Mononuclear cell (primary cell): ENCODE results near the gene EGF. TPM values are rescaled to one million over a fixed set of nuclear protein-coding genes. Genes with fewer than 3 reads are reported as not detected.

Experiments
- H3K27me3 ChIP-seq: 2 replicates; pipeline ENCODE4 v1.6.0; 2011; ENCODE audit warnings: low read length, control low read depth; ENCODE audit not compliant: insufficient read depth
- H3K4me1 ChIP-seq: 2 replicates; pipeline ENCODE4 v1.5.1; 2011; ENCODE audit warnings: mild to moderate bottlenecking, low read length, control low read depth; ENCODE audit not compliant: insufficient read depth
- H3K4me3 ChIP-seq: 2 replicates; pipeline ENCODE4 v1.5.1; 2011; ENCODE audit warnings: mild to moderate bottlenecking, low read length, moderate library complexity
- H3K9me3 ChIP-seq: 2 replicates; pipeline ENCODE4 v1.5.1; 2011; ENCODE audit warnings: low read depth, mild to moderate bottlenecking, control low read depth, low read length
- total RNA-seq: library from RNA; depleted of rRNA; stranded (reverse); fragments of >200 nt; gene quantifications from one replicate; pipeline ENCODE4 v1.2.3, GENCODE V29; 2012

EGF gene
- total RNA-seq, 1 donor = 7.5 TPM

DNA sequence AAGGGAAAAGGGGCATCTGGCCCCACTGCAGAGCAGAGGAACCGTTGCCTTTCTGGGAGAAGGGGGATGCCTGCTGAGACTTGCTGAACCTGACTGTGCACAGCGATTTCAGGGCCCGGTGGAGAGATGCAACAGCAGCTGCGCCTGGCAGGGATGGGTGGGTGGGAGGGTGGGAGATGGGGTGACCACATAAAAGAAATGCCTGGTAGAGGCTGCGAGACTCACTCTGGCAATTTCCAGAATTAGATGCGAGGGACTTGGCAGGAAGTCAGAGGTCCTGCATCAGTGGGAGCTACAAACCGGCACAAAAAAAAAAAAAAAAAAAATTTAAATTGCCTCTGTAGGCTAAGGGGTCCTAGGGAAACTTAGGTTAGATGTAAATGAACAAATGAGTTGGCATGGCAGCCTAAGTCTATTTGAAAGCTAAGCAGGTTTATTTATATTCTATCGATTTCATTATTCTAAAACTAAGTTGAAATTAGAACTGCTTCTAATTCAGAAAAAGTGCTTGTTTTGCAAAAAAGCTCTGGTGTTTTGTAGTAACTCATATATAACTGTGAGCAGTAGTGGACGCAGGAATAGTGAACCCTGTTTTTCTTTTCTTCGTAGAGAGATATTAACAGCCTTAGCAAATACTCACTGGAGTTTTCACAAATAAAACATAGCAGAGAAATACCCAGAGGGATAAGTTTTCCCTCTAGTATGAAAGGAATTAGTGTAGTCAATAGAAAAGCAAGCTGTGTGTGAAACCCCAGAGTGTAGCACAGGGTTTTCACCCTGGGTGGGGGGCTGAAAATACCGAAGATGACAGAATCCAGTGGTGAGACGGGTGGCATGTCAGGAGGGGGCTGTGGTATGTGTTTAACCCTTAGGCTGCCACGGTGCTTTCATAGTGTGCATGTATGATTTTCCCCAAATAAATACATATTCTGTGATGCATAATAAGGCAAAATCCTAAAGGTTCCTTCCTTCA is 130.1 kb downstream of the EGF start:
- Histone ChIP-seq H3K4me3 (no peak overlapping the region), H3K4me1 (no peaks in the 10 kb centered on the region), H3K27me3 (peaks cover 63% of the 10 kb centered on the region), H3K9me3 (no peaks in the 10 kb centered on the region)

DNA sequence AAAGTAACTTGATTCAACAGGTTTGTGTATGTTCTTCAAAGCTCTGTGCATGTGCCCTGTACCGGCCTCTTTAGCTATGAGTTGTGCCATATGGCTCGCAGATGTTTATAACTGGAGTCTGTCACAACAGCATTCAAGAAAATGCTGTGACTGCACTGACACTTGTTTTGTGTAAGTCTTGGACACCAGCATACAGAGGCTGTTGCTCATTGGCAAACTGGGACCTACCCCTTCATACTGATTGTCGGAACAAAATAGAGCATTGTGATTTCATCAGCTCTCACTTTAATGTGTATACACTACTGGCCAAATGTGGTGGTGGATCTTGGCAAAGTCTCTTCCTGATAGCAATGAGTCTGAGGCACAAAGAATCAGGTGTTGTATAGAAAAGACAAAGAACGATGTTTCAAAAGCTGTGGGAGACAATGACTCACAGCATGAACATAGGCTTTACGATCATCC is 133.9 kb downstream of the EGF start:
- Histone ChIP-seq H3K4me3 (no peak overlapping the region), H3K9me3 (no peaks in the 10 kb centered on the region), H3K4me1 (no peaks in the 10 kb centered on the region), H3K27me3 (peaks cover 31% of the 10 kb centered on the region)

DNA sequence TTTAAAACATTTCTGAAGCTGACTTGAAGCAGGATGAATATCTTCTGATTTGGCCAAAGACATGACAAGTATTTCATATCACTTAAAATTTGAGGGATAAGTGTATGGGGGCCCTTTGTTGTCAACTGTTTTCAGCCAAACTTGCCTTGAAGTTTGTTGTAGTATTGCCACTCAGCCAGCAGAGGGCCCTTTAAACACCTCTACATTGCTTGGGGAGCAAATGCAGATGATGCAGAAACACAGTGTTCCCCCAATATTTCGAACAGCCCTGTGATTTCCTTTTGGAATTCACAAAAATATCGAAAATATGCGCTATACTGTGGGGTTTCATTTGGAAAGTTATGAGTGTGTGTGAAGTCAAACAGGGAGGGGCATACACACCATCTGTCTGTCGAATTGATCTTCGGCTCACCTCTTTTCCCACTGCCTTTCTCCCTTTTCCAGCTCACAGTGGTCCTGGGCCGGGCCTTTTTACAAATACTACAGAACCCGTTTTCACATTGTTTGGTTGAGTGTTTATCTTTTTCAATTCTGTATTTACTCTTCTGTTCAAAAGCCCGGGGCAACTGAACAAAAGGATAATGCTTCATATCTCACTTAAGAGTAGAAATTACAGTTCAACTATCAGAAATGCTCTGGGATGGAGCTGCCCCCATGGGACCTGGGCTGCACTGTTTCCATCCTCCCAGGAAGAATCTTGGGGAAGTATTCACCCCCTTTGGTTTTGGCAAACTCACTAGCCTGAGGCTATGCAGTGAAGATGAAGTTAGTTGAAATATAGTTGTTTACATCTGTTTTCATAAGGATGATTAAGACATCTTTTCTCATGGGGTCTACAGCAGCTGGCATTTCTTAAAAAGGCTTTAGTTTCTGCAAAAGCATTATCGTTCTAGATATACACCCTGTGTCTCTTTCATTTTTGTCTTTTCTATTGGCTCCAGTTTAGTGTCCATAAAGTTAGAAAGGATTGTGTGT is 137.6 kb downstream of the EGF start:
- no peaks in the 10 kb centered on the region for H3K9me3 ChIP-seq
- no peak overlapping the region for H3K4me3 ChIP-seq
- no peaks in the 10 kb centered on the region for H3K4me1 ChIP-seq
- peaks cover 3% of the 10 kb centered on the region for H3K27me3 ChIP-seq

DNA sequence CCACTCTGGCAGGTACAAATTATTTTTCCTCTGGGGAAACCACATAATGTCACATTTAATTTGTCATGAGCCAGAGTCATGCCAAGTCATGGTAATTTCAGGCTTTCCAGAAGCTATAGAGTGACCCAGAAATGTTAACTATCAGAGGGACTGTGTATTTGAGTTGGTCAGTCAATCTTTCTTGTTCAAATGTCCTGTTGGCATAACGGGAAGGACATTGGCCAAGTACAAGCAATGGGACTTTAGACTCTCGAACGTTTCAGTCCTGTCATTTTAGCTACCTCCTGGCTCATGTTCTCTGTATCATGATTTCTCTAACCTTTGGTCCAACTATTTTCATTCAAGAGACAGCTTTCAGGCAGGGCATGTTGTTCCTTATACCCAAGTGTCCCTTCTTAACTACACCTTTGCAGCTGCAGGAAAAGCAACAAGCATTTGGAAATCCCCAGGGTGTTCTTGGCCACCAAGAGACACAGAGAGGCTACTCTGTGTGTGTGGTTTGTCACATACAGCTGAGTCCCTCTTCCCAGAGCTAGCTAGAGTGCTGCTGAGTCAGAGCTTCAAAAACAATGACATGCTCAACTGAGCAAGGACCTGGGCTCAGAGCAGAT is 142.6 kb downstream of the EGF start:
- Histone ChIP-seq H3K9me3 (no peaks in the 10 kb centered on the region), H3K4me1 (peaks cover 5% of the 10 kb centered on the region), H3K27me3 (no peaks in the 10 kb centered on the region)

DNA sequence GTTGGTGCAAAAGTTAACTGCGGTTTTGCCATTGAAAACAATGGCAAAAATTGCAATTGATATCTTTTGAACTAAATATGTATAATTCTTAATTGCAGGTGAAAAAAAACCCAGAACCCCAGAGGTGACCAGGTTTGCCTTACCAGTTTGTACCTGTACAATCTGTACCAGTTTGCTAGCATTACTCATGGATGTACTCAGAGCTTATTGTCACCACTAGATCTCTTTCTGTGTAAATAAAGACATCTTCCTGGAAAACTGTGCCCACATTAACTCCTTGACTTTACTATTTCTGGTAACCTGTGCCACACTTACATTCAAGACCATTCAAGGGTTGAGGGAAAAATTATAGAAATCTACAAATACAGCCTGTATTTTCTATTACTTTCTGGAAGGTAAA is 146.0 kb downstream of the EGF start:
- H3K9me3 ChIP-seq = no peaks in the 10 kb centered on the region
- H3K4me1 ChIP-seq = peaks cover 10% of the 10 kb centered on the region
- H3K27me3 ChIP-seq = no peaks in the 10 kb centered on the region
- H3K4me3 ChIP-seq = no peak overlapping the region

More for the DNA sequence above, 142.6 kb downstream of the EGF start:
- no peak overlapping the region for H3K4me3 ChIP-seq

DNA sequence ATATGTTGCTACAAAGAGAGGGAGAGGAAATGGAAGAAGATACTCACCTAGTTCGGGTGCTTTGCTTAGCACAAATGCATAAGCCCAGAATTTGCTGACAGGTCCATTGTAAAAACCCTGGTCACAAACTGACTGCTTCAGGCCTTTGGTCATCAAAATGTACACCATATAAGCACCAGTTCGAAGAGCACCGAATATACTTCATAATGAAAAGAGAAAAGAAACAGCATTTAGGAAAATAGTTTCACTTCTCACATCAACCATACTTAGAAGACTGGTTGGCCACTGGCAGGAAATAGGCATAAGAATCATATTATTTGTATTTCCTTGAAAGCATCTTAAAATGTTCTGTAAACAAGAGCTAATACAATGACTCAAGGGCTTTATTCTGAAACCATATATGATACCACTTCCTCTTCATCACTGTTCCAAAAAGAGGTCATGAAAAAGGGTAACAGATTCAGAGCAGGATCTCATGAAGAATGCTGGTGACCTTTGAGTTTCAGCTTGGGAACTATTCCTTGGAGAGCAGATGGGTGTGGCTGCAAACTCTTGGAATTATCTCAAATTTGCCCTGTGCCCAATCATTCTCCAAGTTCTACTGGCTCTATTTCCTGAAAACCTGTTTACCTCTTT is 147.0 kb downstream of the EGF start:
- Histone ChIP-seq H3K9me3 (no peaks in the 10 kb centered on the region), H3K4me1 (peaks cover 10% of the 10 kb centered on the region), H3K4me3 (no peak overlapping the region), H3K27me3 (no peaks in the 10 kb centered on the region)

DNA sequence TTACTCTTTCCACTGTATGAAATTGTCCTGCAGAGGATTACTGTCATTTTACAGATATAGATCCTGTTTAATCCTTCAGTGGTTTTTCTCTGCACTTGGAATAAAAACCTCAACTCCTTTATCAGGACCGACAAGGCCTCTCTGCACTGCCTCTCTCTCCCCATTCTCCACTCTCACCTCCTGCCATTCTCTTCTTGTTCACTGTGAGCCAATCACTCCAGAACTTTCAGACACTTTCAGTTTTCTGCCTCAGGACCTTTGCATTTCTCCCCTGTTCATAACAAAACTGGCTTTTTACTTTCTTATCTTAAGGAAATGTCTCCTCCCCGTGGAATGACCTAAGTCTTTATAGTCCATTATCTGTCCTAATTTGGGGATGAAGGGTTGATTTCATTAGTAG is 148.4 kb downstream of the EGF start:
- H3K27me3 ChIP-seq = no peaks in the 10 kb centered on the region
- no peaks in the 10 kb centered on the region for H3K9me3 ChIP-seq
- peaks cover 10% of the 10 kb centered on the region for H3K4me1 ChIP-seq
- H3K4me3 ChIP-seq = no peak overlapping the region

Other genes starting within 250 kb of the EGF start
- gene CASP6, start 209.4 kb upstream of the EGF start, total RNA-seq = 9.3 TPM
- gene PLA2G12A, start 182.8 kb upstream of the EGF start, total RNA-seq = 24.6 TPM
- gene CFI, start 110.9 kb upstream of the EGF start, total RNA-seq = under 0.01 TPM
- gene GAR1, start 97.1 kb upstream of the EGF start, total RNA-seq = 2.0 TPM
- not detected for gene RRH, start 84.9 kb upstream of the EGF start, total RNA-seq
- gene LRIT3, start 64.8 kb upstream of the EGF start, total RNA-seq = under 0.01 TPM